GM18951 (cell line): ENCODE results near the gene RETREG1.

ENCODE experiments used
- POLR2A ChIP-seq: IDR thresholded peaks from 4 replicates; pipeline ENCODE4 v1.6.1; 2011; ENCODE audit warnings: mild to moderate bottlenecking; ENCODE audit not compliant: insufficient read length, insufficient read depth; ENCODE audit errors: extremely low read depth
- in situ Hi-C: fragments of 300-500 bp; cut with MboI; formaldehyde crosslinking; loops from one replicate; pipeline ENCODE4 v1.12.0; 2022; ENCODE audit warnings: low sequenced_read_pairs, mixed read lengths, inconsistent platforms; ENCODE audit not compliant: unreplicated experiment

RETREG1 gene

DNA sequence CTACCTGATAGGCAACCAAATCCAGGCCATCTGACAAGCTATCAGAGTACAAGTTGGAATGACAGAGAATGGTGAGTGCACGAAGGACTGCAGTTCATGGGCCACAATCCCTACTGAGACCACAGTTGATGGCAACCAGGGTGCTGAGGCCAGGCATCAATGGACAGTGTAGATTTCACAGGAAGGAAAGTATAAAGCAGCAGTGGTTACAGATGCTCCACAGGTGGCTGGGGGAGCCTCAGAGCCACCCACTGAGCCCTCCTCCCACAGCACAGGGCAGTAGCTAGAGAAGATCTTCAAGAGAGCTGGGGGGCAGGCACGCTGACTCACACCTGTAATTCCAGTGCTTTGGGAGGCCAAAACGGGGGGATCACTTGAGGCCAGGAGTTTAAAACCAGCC, 49.4 kb downstream of the RETREG1 start:
- in situ Hi-C loops: no loop called here
- TF ChIP-seq POLR2A: no peak

DNA sequence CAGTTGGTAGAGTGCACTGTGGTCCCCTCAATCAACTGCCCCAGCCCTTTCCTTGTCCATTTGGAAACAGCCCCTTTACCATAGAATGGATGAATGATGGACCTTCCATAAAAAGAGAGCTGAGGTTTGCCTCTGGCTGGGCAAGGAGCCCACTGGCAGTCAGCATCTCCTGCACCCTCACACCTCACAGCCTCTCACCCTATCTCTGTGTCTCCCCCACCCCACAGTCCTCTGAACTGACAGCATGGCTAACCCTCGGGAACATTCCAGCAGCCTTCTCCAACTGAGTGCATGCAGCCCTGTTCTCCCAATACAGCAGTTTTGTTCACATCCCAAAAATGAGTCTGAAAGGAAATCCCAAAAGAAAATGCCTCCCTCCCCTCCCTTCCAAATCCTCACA, 51.7 kb downstream of the RETREG1 start:
- in situ Hi-C loops: no loop called here
- TF ChIP-seq POLR2A: no peak

DNA sequence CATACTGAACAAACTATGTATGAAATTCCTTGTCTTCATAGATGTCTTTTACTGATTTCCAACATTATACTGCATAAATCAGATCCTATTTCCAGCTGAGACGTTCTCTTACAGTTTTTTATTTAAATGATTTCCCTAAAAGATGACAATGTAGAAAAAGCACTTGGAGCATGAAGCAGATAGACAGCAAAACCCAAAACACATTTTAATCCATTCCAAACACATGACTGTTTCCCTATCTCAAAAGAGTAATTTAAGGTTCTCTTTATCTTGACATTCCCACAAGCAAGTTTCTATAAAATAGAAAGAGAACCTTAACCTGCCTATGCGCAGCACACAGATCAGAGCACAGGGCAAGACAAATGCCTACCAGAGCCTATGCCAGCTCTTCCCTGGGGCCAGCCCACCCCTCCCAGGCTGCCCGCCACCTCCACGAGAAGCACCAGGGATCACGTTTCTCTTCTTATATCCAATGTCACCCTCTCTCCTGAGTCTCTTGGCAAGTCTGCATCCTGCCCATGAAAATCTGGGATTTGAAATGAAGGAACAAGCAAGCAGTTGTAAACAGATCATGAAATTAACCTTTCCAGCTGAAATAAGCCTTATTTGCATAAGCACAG, 52.4 kb downstream of the RETREG1 start:
- in situ Hi-C loops: no loop called here
- TF ChIP-seq POLR2A: no peak

GRCh38 chr5:16563686-16564085, 53.1 kb downstream of the RETREG1 start:
- in situ Hi-C loops: no loop called here
- TF ChIP-seq POLR2A: no peak

DNA sequence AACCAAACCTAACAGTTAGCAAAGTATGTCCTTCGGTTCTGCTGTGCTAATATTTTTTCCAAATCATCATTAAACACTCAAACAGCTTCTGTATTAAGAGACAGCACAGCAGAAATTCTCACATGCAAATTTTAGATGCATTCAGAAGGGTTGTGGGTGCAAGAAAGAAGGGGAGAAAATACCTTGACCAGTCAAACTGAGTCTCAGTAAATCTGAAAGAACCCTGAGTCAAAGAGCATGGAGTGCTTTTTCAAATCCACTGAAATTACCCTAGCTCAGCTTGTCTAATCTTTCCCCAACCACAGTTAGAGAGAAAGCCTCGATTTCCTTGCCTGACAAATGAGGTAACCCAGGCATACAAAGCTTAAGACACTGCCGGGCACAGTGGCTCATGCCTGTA, 55.1 kb downstream of the RETREG1 start:
- in situ Hi-C loops: no loop called here
- no peak for TF ChIP-seq POLR2A

DNA sequence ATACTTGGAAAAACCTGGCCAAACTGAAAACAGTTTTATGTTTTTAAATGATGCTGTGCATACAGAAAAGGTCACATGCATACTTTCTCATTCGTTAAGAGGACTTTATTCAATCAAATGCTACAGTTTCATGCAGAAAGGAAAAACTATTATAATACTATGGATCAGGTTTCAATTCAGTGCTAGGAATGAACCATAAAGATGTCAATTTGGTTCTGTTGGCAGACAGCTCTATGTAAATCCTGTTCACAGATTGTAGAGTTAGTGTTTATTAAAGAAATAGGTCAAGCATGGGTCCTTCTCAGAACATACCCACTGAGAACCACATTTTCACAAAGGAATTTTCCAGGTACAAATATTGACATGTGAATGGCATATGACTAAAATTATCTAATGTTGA, 57.1 kb downstream of the RETREG1 start:
- no peak for TF ChIP-seq POLR2A
- in situ Hi-C loops: no loop called here

- in situ Hi-C loops: no loop called here
- TF ChIP-seq POLR2A: no peak
Observed at GRCh38 chr5:16558984-16559629, 57.7 kb downstream of the RETREG1 start.

DNA sequence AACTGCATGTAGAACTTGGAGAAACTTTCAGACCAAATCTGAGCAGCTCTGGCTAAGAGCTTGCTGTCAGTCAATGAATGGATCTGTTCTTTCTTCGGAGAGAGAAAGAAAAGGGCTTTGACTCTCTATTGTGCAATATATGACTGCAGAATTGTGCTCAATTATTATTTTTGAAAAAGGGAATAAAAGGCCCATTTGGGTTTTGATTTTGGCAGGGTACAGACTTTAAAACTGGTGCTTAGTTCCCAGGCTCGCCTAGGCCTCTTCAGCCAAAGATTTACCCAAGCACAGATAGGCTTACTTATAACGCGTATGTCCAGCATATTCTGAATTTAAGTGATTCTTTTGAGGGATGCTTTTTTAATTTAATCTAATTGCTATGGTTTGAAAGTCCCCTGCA, 59.3 kb downstream of the RETREG1 start:
- in situ Hi-C loops: no loop called here
- no peak for TF ChIP-seq POLR2A

GRCh38 chr5:16554110-16554509, 62.7 kb downstream of the RETREG1 start:
- in situ Hi-C loops: no loop called here
- no peak for TF ChIP-seq POLR2A

- no peak for TF ChIP-seq POLR2A
- in situ Hi-C loops: no loop called here
Observed at GRCh38 chr5:16552666-16553343, 64.0 kb downstream of the RETREG1 start.

DNA sequence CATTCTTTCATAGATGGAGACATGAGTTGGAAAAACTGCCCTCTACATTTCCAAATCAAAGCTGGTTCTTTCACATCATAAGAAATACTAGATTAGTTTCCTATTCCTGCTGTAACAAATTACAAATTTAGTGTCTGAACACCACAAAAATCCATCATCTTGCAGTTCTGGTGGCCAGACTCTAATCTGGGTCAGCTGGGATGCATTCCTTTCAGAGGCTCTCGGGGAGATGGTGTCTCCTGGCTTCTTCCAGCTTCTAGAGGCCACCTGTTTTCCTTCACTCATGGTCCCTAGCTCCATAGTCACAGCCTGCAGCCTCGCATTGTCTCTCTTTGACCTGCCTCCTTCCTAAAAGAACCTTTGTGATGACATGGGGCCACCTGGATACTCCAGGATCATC, 65.2 kb downstream of the RETREG1 start:
- in situ Hi-C loops: no loop called here
- no peak for TF ChIP-seq POLR2A

DNA sequence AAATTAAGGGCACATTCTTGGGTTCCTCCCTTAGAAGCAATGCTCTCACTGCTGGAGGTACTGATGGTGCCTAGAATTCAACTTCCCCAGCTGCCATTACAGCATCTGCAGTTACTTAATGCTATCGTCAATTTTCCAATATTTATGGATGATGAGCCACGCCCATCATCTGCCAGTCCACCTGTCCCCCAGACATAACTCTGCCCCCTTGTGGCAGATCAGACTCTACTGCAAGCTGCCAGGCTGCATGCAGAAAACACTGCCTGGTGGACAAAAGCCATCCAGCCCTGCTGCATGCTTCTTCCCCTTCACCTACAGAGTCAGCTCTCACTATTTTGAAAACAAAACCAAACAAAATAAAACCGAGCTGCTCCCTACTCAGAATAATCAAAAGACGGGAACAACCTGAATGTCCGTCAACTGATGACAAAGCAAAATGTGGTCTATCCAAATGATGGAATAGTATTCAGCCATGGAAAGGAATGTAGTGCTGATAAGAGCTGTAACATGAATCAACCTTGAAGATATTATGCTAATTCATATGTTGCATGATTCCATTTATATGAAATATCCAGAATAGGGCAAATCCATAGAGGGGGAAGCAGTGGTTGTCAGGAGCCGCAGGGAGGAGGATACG, 66.4 kb downstream of the RETREG1 start:
- in situ Hi-C loops: no loop called here
- TF ChIP-seq POLR2A: no peak

DNA sequence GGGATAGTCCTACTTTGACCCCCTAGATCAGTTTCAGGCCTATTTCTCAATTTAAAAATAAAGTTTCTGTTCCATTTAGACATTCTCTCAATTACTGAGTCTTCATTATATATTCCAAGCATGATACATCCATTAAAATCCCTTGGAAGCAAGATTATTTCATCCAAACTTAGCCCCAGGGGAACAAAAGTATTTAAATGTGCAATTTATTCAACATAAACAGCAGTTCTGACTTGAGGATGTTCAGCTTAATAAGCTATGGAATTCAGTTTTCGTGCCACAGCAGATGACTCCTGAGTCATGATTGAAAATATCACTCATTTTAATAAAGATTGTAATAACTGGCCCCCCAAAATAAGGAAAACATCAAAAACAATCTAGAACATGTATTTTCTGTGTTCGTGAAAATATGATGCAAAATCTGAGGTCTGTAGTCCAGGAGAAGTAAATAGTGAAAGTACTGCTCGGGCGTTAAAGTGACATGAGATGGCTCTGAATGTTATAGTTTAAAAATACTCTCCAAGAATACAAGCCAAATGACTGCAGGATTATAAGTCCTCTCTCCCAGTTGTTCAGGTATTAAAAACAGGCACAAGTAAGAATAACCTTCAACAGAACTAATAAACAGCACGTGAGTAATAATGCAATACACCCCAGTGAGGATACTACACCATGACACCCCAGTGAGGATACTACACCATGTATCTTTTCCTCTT, 67.1 kb downstream of the RETREG1 start:
- in situ Hi-C loops: no loop called here
- TF ChIP-seq POLR2A: no peak
